KOPT-K1 (cell line): Measurements from ENCODE around the gene ERGIC3.

Experiments
- H3K27ac ChIP-seq: fragments of 200-600 bp; sonication (generic); 2 replicates; pipeline ENCODE4 v1.5.1; 2016; ENCODE audit warnings: antibody characterized with exemption, mild to moderate bottlenecking, low read depth, low read length; ENCODE audit not compliant: poor library complexity, severe bottlenecking
- H3K36me3 ChIP-seq: fragments of 200-600 bp; sonication (generic); 2 replicates; pipeline ENCODE4 v1.5.1; 2017; ENCODE audit warnings: antibody characterized with exemption, mild to moderate bottlenecking, low read length, moderate library complexity; ENCODE audit not compliant: insufficient read depth
- H3K9me3 ChIP-seq: fragments of 200-600 bp; sonication (generic); 2 replicates; pipeline ENCODE4 v1.5.1; 2017; ENCODE audit warnings: antibody characterized with exemption, low read length, mild to moderate bottlenecking; ENCODE audit not compliant: insufficient read depth, poor library complexity, severe bottlenecking

ERGIC3 gene

GRCh38 chr20:35563834-35564233 is 22.0 kb downstream of the ERGIC3 start:
- Histone ChIP-seq H3K9me3 (no peaks in the 10 kb centered on the region), H3K36me3 (peaks cover under 1% of the 10 kb centered on the region; the same call in 1 of the 2 replicates), H3K27ac (no peak overlapping the region)

- H3K9me3 ChIP-seq, result no peaks in the 10 kb centered on the region
- H3K27ac ChIP-seq, result no peak overlapping the region
- no peaks in the 10 kb centered on the region for H3K36me3 ChIP-seq
Measured at GRCh38 chr20:35564905-35565304, 23.0 kb downstream of the ERGIC3 start.

- Histone ChIP-seq H3K9me3 (peaks cover 7% of the 10 kb centered on the region), H3K27ac (no peak overlapping the region), H3K36me3 (no peaks in the 10 kb centered on the region)
Measured at GRCh38 chr20:35568645-35569044, 26.8 kb downstream of the ERGIC3 start.

GRCh38 chr20:35571555-35571954 is 29.7 kb downstream of the ERGIC3 start:
- Histone ChIP-seq H3K27ac (no peak overlapping the region), H3K36me3 (no peaks in the 10 kb centered on the region), H3K9me3 (peaks cover 7% of the 10 kb centered on the region)

GRCh38 chr20:35572838-35573237 is 31.0 kb downstream of the ERGIC3 start:
- Histone ChIP-seq H3K27ac (no peak overlapping the region), H3K36me3 (no peaks in the 10 kb centered on the region), H3K9me3 (peaks cover 7% of the 10 kb centered on the region)

- Histone ChIP-seq H3K9me3 (peaks cover 7% of the 10 kb centered on the region), H3K36me3 (no peaks in the 10 kb centered on the region), H3K27ac (no peak overlapping the region)
Measured at GRCh38 chr20:35575958-35576357, 34.1 kb downstream of the ERGIC3 start.

GRCh38 chr20:35576816-35577215 is 34.9 kb downstream of the ERGIC3 start:
- Histone ChIP-seq H3K27ac (no peak overlapping the region), H3K36me3 (no peaks in the 10 kb centered on the region), H3K9me3 (peaks cover 7% of the 10 kb centered on the region)

GRCh38 chr20:35578469-35578868 is 36.6 kb downstream of the ERGIC3 start:
- Histone ChIP-seq H3K27ac (no peak overlapping the region), H3K9me3 (no peaks in the 10 kb centered on the region), H3K36me3 (no peaks in the 10 kb centered on the region)

GRCh38 chr20:35579196-35579595 is 37.3 kb downstream of the ERGIC3 start:
- Histone ChIP-seq H3K27ac (no peak overlapping the region), H3K36me3 (no peaks in the 10 kb centered on the region), H3K9me3 (no peaks in the 10 kb centered on the region)

- Histone ChIP-seq H3K36me3 (no peaks in the 10 kb centered on the region), H3K27ac (no peak overlapping the region)
Measured at GRCh38 chr20:35582131-35582530, 40.3 kb downstream of the ERGIC3 start.

GRCh38 chr20:35582741-35583404 is 41.0 kb downstream of the ERGIC3 start:
- no peaks in the 10 kb centered on the region for H3K9me3 ChIP-seq
- no peaks in the 10 kb centered on the region for H3K36me3 ChIP-seq
- H3K27ac ChIP-seq, result no peak overlapping the region

More at GRCh38 chr20:35582131-35582530, 40.3 kb downstream of the ERGIC3 start:
- H3K9me3 ChIP-seq, result no peaks in the 10 kb centered on the region

- no peaks in the 10 kb centered on the region for H3K36me3 ChIP-seq
- H3K27ac ChIP-seq, result no peak overlapping the region
- H3K9me3 ChIP-seq, result no peaks in the 10 kb centered on the region
Measured at GRCh38 chr20:35583636-35584560, 42.0 kb downstream of the ERGIC3 start.

- Histone ChIP-seq H3K36me3 (no peaks in the 10 kb centered on the region), H3K27ac (no peak overlapping the region), H3K9me3 (no peaks in the 10 kb centered on the region)
Measured at GRCh38 chr20:35586751-35587425, 45.0 kb downstream of the ERGIC3 start.

GRCh38 chr20:35587436-35587835 is 45.6 kb downstream of the ERGIC3 start:
- H3K9me3 ChIP-seq, result no peaks in the 10 kb centered on the region
- H3K36me3 ChIP-seq, result no peaks in the 10 kb centered on the region
- H3K27ac ChIP-seq, result no peak overlapping the region

GRCh38 chr20:35588397-35588796 is 46.5 kb downstream of the ERGIC3 start:
- no peaks in the 10 kb centered on the region for H3K36me3 ChIP-seq
- no peaks in the 10 kb centered on the region for H3K9me3 ChIP-seq
- H3K27ac ChIP-seq, result no peak overlapping the region
